HepG2 (cell line): ENCODE results near the gene VGF. TPM values are rescaled to one million over a fixed set of nuclear protein-coding genes. Genes with fewer than 3 reads are reported as not detected.
A peak's percentile ranks its signal among the peaks of the same experiment; 100 is the strongest.

ENCODE experiments used
- AGO1 ChIP-seq: fragments of 200-400 bp; formaldehyde crosslinking; IDR thresholded peaks from 2 replicates; pipeline ENCODE4 v1.6.1; 2017; ENCODE audit warnings: mild to moderate bottlenecking, low read depth, low read length, moderate library complexity; ENCODE audit not compliant: poor library complexity, severe bottlenecking
- CCAR2 ChIP-seq: fragments of 200-400 bp; formaldehyde crosslinking; optimal IDR thresholded peaks from 2 replicates; pipeline ENCODE3; 2018; ENCODE audit warnings: low read depth, mild to moderate bottlenecking, low read length, moderate library complexity
- CCDC6 ChIP-seq: sonication (generic); formaldehyde crosslinking; IDR thresholded peaks from 2 replicates; pipeline ENCODE4 v1.8.1; 2022; ENCODE audit warnings: mild to moderate bottlenecking, missing genetic modification reagents, moderate library complexity
- ESRRA ChIP-seq: sonication (generic); formaldehyde crosslinking; IDR thresholded peaks from 2 replicates; pipeline ENCODE4 v1.5.1; 2020; ENCODE audit warnings: mild to moderate bottlenecking, low read depth, missing genetic modification reagents
- GZF1 ChIP-seq: sonication (generic); formaldehyde crosslinking; IDR thresholded peaks from 2 replicates; pipeline ENCODE4 v1.5.1; 2020; ENCODE audit warnings: mild to moderate bottlenecking, missing genetic modification reagents
- HCFC1 ChIP-seq: fragments of 150-350 bp; IDR thresholded peaks from 2 replicates; pipeline ENCODE4 v1.6.1; 2014; ENCODE audit warnings: low read depth, low read length
- HMG20B ChIP-seq: conservative IDR thresholded peaks from 2 replicates; pipeline ENCODE4 v1.6.1; 2016; ENCODE audit warnings: missing genetic modification reagents, missing compliant biosample characterization
- HMGA1 ChIP-seq: sonication (generic); formaldehyde crosslinking; conservative IDR thresholded peaks from 2 replicates; pipeline ENCODE4 v1.4.0; 2020; ENCODE audit warnings: missing genetic modification reagents
- KDM4B ChIP-seq: sonication (generic); formaldehyde crosslinking; IDR thresholded peaks from 2 replicates; pipeline ENCODE4 v1.4.0; 2020; ENCODE audit warnings: missing genetic modification reagents
- MLLT10 ChIP-seq: sonication (generic); formaldehyde crosslinking; IDR thresholded peaks from 2 replicates; pipeline ENCODE4 v1.4.0; 2020; ENCODE audit warnings: missing genetic modification reagents
- NFRKB ChIP-seq: fragments of 450-650 bp; IDR thresholded peaks from 2 replicates; pipeline ENCODE4 v1.6.1; 2017
- RNF2 ChIP-seq: fragments of 450-650 bp; conservative IDR thresholded peaks from 2 replicates; pipeline ENCODE4 v1.6.1; 2016; ENCODE audit warnings: low read depth
- SMAD9 ChIP-seq: sonication (generic); formaldehyde crosslinking; IDR thresholded peaks from 2 replicates; pipeline ENCODE4 v1.5.1; 2020; ENCODE audit warnings: mild to moderate bottlenecking, missing genetic modification reagents
- ZFX ChIP-seq: sonication (generic); formaldehyde crosslinking; IDR thresholded peaks from 2 replicates; pipeline ENCODE4 v1.4.0; 2020; ENCODE audit warnings: mild to moderate bottlenecking, low read depth, missing genetic modification reagents, moderate library complexity
- ZMYM2 ChIP-seq: sonication (generic); formaldehyde crosslinking; IDR thresholded peaks from 2 replicates; pipeline ENCODE4 v1.8.0; 2022; ENCODE audit warnings: mild to moderate bottlenecking, missing genetic modification reagents
- ZNF101 ChIP-seq: sonication (generic); formaldehyde crosslinking; IDR thresholded peaks from 2 replicates; pipeline ENCODE4 v1.4.0; 2020; ENCODE audit warnings: mild to moderate bottlenecking, low read depth, missing genetic modification reagents, borderline replicate concordance
- ZNF136 ChIP-seq: sonication (generic); formaldehyde crosslinking; IDR thresholded peaks from 2 replicates; pipeline ENCODE4 v1.8.1; 2022; ENCODE audit warnings: low read depth, mild to moderate bottlenecking, moderate library complexity, missing genetic modification reagents
- ZNF567 ChIP-seq: sonication (generic); formaldehyde crosslinking; IDR thresholded peaks from 2 replicates; pipeline ENCODE4 v1.8.1; 2023; ENCODE audit warnings: mild to moderate bottlenecking, missing genetic modification reagents, borderline replicate concordance
- ZNF616 ChIP-seq: sonication (generic); formaldehyde crosslinking; IDR thresholded peaks from 2 replicates; pipeline ENCODE4 v1.5.0; 2020; ENCODE audit warnings: low read depth, mild to moderate bottlenecking, missing genetic modification reagents
- ZNF766 ChIP-seq: sonication (generic); formaldehyde crosslinking; IDR thresholded peaks from 2 replicates; pipeline ENCODE4 v1.5.0; 2020; ENCODE audit warnings: missing genetic modification reagents, borderline replicate concordance
- polyA plus RNA-seq, 8 experiments: library from polyadenylated mRNA; depleted of rRNA in 3 of 8; stranded (reverse) in 7 of 8; unstranded in 1 of 8; fragments of >200 nt; fragmentation: Illumina TruSeq in 4 of 8; extraction: Trizol in 4 of 8; gene quantifications; 2 replicates each; pipeline versions ENCODE4 v1.2.1 to v1.2.3, GENCODE V29; 2011 to 2016; ENCODE audit warnings: low read depth in 4 of 8, missing spikeins in 1 of 8, mixed read lengths in 1 of 8; ENCODE audit not compliant: insufficient read depth in 1 of 8
- total RNA-seq, 5 experiments: library from RNA; depleted of rRNA; stranded (reverse); fragments of >200 nt; fragmentation: Illumina TruSeq; extraction: Trizol; gene quantifications; 2 replicates each; pipeline ENCODE4 v1.2.3, GENCODE V29; 2016; ENCODE audit warnings: low read depth in 1 of 5
- TF ChIP-seq, protein P1 (sequence below): IDR thresholded peaks from 2 replicates; pipeline ENCODE4 v1.6.1; 2018; ENCODE audit warnings: missing genetic modification reagents, mild to moderate bottlenecking, missing compliant biosample characterization
- TF ChIP-seq, protein P2 (sequence below): sonication (generic); formaldehyde crosslinking; IDR thresholded peaks from 2 replicates; pipeline ENCODE4 v1.8.0; 2022; ENCODE audit warnings: missing genetic modification reagents, mild to moderate bottlenecking, inconsistent platforms, borderline replicate concordance
- TF ChIP-seq, protein P3 (sequence below): IDR thresholded peaks from 2 replicates; pipeline ENCODE4 v1.6.1; 2012; ENCODE audit warnings: low read length, improper control_type of control experiment
- TF ChIP-seq, protein P4 (sequence below): sonication (generic); formaldehyde crosslinking; IDR thresholded peaks from 2 replicates; pipeline ENCODE4 v1.5.0; 2020; ENCODE audit warnings: missing genetic modification reagents

Gene VGF
- total and polyA plus RNA-seq, 2 of the 13 experiments (the other 11 are each of a cell fraction or from before 2014, with no cell fraction given): 0.12 to 0.46 TPM

DNA sequence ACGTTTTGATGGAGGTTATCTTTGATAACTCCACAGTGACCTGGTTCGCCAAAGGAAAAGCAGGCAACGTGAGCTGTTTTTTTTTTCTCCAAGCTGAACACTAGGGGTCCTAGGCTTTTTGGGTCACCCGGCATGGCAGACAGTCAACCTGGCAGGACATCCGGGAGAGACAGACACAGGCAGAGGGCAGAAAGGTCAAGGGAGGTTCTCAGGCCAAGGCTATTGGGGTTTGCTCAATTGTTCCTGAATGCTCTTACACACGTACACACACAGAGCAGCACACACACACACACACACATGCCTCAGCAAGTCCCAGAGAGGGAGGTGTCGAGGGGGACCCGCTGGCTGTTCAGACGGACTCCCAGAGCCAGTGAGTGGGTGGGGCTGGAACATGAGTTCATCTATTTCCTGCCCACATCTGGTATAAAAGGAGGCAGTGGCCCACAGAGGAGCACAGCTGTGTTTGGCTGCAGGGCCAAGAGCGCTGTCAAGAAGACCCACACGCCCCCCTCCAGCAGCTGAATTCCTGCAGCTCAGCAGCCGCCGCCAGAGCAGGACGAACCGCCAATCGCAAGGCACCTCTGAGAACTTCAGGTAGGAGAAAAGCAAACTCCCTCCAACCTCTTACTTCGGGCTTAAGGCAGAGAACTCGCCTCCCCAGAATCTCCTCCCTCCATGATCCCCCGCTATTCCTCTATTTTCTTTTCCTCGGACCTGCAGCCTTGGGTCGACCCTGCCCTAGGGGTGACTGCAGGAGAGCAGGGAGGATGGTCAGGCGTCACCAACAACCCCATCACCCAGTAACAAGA is 38.5 kb downstream of the VGF start, which contains the start of gene SERPINE1 (continued):
- TF ChIP-seq ESRRA (CRISPR knock-in tag) (peak; percentile 92), ZMYM2 (peak; percentile 62), RNF2 (0 out of 2 replicates have a peak, but pooled peaks have one; percentile 15), GZF1 (0 out of 2 replicates have a peak, but pooled peaks have one; percentile 5), HMG20B (CRISPR knock-in tag) (peak; percentile 62; the same call in 1 of the 2 replicates), SMAD9 (CRISPR knock-in tag) (no peak), ZFX (CRISPR knock-in tag) (peak; percentile 68), KDM4B (CRISPR knock-in tag) (no peak), ZNF101 (no peak; the same call in 1 of the 2 replicates), NFRKB (no peak), CCAR2 (peak; percentile 95), HMGA1 (CRISPR knock-in tag) (no peak), HCFC1 (no peak), MLLT10 (no peak), ZNF616 (CRISPR knock-in tag) (no peak), ZNF136 (CRISPR knock-in tag) (peak; percentile 95), ZNF766 (no peak), AGO1 (no peak), CCDC6 (CRISPR knock-in tag) (no peak; the same call in 1 of the 2 replicates), ZNF567 (CRISPR knock-in tag) (no peak)
- TF ChIP-seq, protein P1, sequence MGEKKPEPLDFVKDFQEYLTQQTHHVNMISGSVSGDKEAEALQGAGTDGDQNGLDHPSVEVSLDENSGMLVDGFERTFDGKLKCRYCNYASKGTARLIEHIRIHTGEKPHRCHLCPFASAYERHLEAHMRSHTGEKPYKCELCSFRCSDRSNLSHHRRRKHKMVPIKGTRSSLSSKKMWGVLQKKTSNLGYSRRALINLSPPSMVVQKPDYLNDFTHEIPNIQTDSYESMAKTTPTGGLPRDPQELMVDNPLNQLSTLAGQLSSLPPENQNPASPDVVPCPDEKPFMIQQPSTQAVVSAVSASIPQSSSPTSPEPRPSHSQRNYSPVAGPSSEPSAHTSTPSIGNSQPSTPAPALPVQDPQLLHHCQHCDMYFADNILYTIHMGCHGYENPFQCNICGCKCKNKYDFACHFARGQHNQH (CRISPR knock-in tag): no peak; the same call in 1 of the 2 replicates
- TF ChIP-seq, protein P2, sequence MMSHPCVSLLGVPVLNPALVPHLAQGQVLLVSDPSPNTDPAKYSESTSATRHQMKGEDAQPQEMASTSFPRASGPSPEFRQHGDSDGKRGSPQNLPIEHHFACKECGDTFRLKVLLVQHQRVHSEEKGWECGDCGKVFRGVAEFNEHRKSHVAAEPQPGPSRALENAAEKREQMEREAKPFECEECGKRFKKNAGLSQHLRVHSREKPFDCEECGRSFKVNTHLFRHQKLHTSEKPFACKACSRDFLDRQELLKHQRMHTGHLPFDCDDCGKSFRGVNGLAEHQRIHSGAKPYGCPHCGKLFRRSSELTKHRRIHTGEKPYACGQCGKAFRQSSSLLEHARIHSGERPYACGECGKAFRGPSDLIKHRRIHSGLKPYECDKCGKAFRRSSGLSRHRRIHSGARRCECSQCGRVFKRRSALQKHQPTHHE (CRISPR knock-in tag): peak; percentile 3; the same call in 1 of the 2 replicates
- TF ChIP-seq, protein P3, sequence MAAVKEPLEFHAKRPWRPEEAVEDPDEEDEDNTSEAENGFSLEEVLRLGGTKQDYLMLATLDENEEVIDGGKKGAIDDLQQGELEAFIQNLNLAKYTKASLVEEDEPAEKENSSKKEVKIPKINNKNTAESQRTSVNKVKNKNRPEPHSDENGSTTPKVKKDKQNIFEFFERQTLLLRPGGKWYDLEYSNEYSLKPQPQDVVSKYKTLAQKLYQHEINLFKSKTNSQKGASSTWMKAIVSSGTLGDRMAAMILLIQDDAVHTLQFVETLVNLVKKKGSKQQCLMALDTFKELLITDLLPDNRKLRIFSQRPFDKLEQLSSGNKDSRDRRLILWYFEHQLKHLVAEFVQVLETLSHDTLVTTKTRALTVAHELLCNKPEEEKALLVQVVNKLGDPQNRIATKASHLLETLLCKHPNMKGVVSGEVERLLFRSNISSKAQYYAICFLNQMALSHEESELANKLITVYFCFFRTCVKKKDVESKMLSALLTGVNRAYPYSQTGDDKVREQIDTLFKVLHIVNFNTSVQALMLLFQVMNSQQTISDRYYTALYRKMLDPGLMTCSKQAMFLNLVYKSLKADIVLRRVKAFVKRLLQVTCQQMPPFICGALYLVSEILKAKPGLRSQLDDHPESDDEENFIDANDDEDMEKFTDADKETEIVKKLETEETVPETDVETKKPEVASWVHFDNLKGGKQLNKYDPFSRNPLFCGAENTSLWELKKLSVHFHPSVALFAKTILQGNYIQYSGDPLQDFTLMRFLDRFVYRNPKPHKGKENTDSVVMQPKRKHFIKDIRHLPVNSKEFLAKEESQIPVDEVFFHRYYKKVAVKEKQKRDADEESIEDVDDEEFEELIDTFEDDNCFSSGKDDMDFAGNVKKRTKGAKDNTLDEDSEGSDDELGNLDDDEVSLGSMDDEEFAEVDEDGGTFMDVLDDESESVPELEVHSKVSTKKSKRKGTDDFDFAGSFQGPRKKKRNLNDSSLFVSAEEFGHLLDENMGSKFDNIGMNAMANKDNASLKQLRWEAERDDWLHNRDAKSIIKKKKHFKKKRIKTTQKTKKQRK: no peak
- TF ChIP-seq, protein P4, sequence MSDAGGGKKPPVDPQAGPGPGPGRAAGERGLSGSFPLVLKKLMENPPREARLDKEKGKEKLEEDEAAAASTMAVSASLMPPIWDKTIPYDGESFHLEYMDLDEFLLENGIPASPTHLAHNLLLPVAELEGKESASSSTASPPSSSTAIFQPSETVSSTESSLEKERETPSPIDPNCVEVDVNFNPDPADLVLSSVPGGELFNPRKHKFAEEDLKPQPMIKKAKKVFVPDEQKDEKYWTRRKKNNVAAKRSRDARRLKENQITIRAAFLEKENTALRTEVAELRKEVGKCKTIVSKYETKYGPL (CRISPR knock-in tag): no peak
